HFF-Myc (cell line): Measurements from ENCODE around the gene CYS1.

Experiments used
- DNase-seq: peaks from one replicate; pipeline ENCODE4 v3.0.0-alpha.2; 2011; ENCODE audit warnings: low read depth; ENCODE audit errors: extremely low read depth
- H3K4me3 ChIP-seq: replicated peaks from 2 replicates; pipeline ENCODE4 v1.5.1; 2011; ENCODE audit warnings: low read depth, mild to moderate bottlenecking, control low read depth, low read length
- TF ChIP-seq, protein P1 (sequence below): IDR thresholded peaks from 2 replicates; pipeline ENCODE4 v1.5.1; 2012; ENCODE audit warnings: mild to moderate bottlenecking, low read depth, low read length, control low read depth; ENCODE audit errors: missing control alignments

The CYS1 gene

GRCh38 chr2:10064932-10065772 lies 15.1 kb downstream of the CYS1 start:
- DNase-seq = no peak
- H3K4me3 ChIP-seq = no peak overlapping the region
- TF ChIP-seq, protein P1, sequence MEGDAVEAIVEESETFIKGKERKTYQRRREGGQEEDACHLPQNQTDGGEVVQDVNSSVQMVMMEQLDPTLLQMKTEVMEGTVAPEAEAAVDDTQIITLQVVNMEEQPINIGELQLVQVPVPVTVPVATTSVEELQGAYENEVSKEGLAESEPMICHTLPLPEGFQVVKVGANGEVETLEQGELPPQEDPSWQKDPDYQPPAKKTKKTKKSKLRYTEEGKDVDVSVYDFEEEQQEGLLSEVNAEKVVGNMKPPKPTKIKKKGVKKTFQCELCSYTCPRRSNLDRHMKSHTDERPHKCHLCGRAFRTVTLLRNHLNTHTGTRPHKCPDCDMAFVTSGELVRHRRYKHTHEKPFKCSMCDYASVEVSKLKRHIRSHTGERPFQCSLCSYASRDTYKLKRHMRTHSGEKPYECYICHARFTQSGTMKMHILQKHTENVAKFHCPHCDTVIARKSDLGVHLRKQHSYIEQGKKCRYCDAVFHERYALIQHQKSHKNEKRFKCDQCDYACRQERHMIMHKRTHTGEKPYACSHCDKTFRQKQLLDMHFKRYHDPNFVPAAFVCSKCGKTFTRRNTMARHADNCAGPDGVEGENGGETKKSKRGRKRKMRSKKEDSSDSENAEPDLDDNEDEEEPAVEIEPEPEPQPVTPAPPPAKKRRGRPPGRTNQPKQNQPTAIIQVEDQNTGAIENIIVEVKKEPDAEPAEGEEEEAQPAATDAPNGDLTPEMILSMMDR = no peak

GRCh38 chr2:10063566-10063965 lies 16.6 kb downstream of the CYS1 start:
- H3K4me3 ChIP-seq = no peak overlapping the region
- TF ChIP-seq, protein P1 = no peak
- DNase-seq = no peak

DNA sequence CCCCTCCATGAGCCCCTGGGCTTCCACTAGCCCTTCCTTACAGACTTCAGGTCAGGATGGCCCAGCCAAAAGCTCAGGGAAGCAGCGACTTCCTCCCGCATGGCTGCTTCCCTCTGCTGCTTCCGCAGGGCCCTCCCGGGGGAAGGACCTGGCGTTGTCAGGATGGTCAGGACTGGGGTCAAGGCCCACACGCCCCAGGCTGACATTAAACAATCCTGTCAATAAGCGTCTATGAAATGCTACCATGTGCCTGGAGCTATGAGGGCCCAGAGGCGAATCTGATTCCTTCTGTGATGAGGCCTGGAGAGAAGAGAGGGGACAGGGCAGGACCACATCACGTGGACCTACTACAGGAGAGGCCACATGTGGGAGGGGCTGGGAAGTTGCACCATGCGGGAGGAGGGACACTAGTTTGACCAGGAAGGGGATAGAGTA lies 17.3 kb downstream of the CYS1 start:
- TF ChIP-seq, protein P1 = no peak

DNA sequence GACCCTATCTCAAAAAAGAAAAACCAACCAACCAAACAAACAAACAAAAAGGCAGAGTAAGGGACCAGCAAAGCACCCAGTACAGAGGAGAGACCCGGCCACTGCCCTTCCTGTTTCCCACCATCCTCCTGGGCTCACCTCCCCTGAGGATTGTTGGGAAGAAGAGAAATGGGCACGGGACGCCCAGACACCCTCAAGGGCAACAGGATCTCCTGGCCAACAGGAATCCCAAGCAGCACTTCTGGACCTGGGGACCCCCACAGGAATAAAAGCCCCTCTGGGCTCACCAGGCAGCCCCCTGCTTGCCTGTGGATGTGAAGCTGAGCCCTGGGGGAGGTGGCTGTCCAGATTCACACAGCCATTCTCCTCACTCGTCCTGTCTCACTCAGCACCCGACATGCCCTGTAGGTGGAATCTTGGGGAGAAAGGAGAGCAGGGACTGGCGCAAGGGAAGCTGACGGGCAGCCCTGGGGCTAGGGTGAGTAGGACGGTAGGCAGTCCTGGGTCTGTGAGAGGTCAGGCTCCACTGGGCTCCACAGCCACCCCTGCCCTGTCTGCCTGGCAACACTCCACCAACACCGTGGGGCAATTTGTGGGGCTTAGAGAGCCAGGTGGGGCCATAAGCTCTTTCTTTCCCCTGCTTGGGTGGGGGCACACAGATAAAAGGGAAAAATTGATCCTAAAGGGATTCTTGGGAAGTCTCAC lies 18.8 kb downstream of the CYS1 start:
- TF ChIP-seq, protein P1 = no peak
- H3K4me3 ChIP-seq = no peak overlapping the region
- DNase-seq = no peak

More for the DNA sequence above, 17.3 kb downstream of the CYS1 start:
- H3K4me3 ChIP-seq = no peak overlapping the region
- no peak for DNase-seq

- TF ChIP-seq, protein P1 = no peak
- DNase-seq = no peak
- no peak overlapping the region for H3K4me3 ChIP-seq
These were observed 20.5 kb downstream of the CYS1 start for GRCh38 chr2:10059552-10060335.

- DNase-seq = no peak
- TF ChIP-seq, protein P1 = no peak
- no peak overlapping the region for H3K4me3 ChIP-seq
These were observed 21.2 kb downstream of the CYS1 start for GRCh38 chr2:10059016-10059351.
